ENCODE measurements around the gene SCAMP4. TPM values are rescaled to one million over a fixed set of nuclear protein-coding genes. Genes with fewer than 3 reads are reported as not detected.

SCAMP4 gene
- total and polyA plus RNA-seq, 9 of the 15 experiments (the other 6 are each of a cell fraction or from before 2014, with no cell fraction given): 0.81 to 45.9 (median 12.8) TPM

DNA sequence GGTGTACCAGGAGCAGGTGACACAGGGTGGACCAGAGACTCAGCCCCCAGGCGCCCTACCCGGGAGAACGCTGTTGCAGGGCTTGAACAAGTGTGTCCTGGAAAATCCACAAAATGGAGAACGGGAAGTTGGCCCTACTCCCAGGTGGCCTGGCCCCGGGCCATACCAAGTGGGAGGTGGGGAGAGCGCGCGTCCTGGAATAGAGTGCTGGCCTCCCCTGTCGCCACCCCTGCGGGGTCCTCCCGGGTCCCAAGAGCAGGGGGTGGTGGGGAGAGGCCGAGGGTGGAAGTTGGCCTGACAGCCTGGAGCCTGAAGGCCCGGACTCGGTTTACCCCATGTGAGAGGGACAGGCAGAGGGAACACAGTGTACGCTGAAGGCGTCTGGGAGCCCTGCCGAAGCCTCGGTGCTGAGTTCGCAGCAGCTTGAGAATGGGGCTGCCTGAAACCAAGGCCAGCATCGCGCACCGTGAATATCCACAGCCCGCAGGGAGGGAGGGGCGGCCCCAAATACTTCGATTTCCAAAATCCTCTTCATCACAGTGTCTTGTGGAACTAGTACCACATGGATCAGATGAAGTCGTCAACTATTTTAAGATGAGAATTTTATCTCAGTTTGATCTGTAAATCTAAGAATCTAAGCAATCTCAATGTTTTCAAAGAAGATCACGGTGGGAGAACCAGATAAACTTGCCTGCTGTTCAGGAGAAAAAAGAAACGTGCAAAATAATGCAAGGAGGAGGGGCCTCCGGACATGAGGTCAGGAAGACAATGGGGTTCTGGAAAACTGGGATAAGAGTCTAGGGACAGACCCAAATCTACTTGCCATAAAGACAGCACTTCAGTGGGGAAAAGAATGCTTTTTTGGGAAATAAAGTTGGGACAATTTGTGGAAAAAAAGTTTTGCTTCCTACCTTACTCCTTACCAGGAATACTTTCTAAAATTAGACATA lies 31.4 kb upstream of the SCAMP4 start (continued):
- TF ChIP-seq ZBTB7A (IDR thresholded peaks at IDR 0.05; ENCODE audit: borderline replicate concordance, control insufficient read depth, low read depth, low read length) (peak; percentile 56; the same call in 1 of the 2 replicates), PHTF2 (CRISPR knock-in tag; IDR thresholded peaks at IDR 0.05) (no peak), DEAF1 (CRISPR knock-in tag; IDR thresholded peaks at IDR 0.05) (no peak), ZNF436 (CRISPR knock-in tag; IDR thresholded peaks at IDR 0.05) (no peak), NR2C1 (IDR thresholded peaks at IDR 0.05) (no peak), NR2C1 (tag; IDR thresholded peaks at IDR 0.05) (no peak), PBX2 (CRISPR knock-in tag; IDR thresholded peaks at IDR 0.05; ENCODE audit: low read depth) (no peak), PBX2 (tag; conservative IDR thresholded peaks at IDR 0.05; ENCODE audit: low read depth) (no peak), NEUROD1 (IDR thresholded peaks at IDR 0.05; ENCODE audit: borderline replicate concordance, low read depth, low read length, partially characterized antibody) (no peak), NR2F6 (CRISPR knock-in tag; IDR thresholded peaks at IDR 0.05) (no peak), HDAC3 (IDR thresholded peaks at IDR 0.05; ENCODE audit: borderline replicate concordance, partially characterized antibody) (no peak), MCM5 (IDR thresholded peaks at IDR 0.05; ENCODE audit: low read depth) (no peak), NCOA1 (IDR thresholded peaks at IDR 0.05; ENCODE audit: low read depth) (no peak), SREBF2 (CRISPR knock-in tag; IDR thresholded peaks at IDR 0.05) (no peak), FOXJ3 (CRISPR knock-in tag; IDR thresholded peaks at IDR 0.05) (no peak), DMBX1 (CRISPR knock-in tag; IDR thresholded peaks at IDR 0.05; ENCODE audit: borderline replicate concordance) (peak; percentile 49; the same call in 1 of the 2 replicates)
- TF ChIP-seq, protein P1, sequence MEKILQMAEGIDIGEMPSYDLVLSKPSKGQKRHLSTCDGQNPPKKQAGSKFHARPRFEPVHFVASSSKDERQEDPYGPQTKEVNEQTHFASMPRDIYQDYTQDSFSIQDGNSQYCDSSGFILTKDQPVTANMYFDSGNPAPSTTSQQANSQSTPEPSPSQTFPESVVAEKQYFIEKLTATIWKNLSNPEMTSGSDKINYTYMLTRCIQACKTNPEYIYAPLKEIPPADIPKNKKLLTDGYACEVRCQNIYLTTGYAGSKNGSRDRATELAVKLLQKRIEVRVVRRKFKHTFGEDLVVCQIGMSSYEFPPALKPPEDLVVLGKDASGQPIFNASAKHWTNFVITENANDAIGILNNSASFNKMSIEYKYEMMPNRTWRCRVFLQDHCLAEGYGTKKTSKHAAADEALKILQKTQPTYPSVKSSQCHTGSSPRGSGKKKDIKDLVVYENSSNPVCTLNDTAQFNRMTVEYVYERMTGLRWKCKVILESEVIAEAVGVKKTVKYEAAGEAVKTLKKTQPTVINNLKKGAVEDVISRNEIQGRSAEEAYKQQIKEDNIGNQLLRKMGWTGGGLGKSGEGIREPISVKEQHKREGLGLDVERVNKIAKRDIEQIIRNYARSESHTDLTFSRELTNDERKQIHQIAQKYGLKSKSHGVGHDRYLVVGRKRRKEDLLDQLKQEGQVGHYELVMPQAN (IDR thresholded peaks at IDR 0.05; ENCODE audit: borderline replicate concordance): no peak; the same call in 1 of the 2 replicates
- TF ChIP-seq, protein P2, sequence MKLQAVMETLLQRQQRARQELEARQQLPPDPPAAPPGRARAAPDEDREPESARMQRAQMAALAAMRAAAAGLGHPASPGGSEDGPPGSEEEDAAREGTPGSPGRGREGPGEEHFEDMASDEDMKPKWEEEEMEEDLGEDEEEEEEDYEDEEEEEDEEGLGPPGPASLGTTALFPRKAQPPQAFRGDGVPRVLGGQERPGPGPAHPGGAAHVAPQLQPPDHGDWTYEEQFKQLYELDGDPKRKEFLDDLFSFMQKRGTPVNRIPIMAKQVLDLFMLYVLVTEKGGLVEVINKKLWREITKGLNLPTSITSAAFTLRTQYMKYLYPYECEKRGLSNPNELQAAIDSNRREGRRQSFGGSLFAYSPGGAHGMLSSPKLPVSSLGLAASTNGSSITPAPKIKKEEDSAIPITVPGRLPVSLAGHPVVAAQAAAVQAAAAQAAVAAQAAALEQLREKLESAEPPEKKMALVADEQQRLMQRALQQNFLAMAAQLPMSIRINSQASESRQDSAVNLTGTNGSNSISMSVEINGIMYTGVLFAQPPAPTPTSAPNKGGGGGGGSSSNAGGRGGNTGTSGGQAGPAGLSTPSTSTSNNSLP (IDR thresholded peaks at IDR 0.05; ENCODE audit: borderline replicate concordance, low read depth, low read length): no peak

Measured in K562 (cell line).